Peyer's patch (tissue), 4 donors: ENCODE measurements around the gene FCGBP.

Experiments used
- CTCF ChIP-seq, 6 experiments: fragments of 450-650 bp in 4 of 6; fragments of 200-600 bp in 2 of 6; sonication (generic) in 1 of 6; IDR thresholded peaks; one replicate each; pipeline ENCODE4 v1.5.1; 2017 to 2019; ENCODE audit warnings: antibody characterized with exemption in 6 of 6, mild to moderate bottlenecking in 3 of 6, moderate library complexity in 1 of 6
- POLR2A ChIP-seq, 2 donors: fragments of 450-650 bp; IDR thresholded peaks; one replicate each; pipeline ENCODE4 v1.5.1; 2017; ENCODE audit warnings: antibody characterized with exemption in 2 of 2, mild to moderate bottlenecking in 2 of 2, moderate library complexity in 2 of 2

DNA sequence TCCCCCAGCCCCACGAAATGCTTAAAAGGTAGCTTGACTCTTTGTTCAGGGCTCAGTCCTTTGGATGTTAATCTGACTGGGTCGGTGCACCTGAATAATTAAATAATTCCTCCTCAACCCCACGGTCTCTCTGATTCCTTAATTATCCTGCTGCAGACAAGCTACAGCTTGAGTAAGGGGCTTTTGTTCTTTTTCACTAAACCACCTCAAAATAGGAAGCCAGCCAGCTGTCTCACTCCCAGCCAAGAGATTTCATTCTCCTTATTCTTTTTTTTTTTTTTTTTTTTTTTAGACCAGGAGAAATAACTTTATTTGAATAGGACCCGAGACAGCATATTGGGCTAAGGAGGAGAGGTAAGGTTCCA lies 7.9 kb upstream of the FCGBP start:
- TF ChIP-seq CTCF (IDR thresholded peaks at IDR 0.05) (no peak), POLR2A (IDR thresholded peaks at IDR 0.05) (no peak)
